HG03342 (cell line): ENCODE data around the gene NFATC4.
"Not testable (repeated sequence)": the region's sequence is repeated elsewhere in the genome, so short reads cannot be mapped to it uniquely, and the experiment has no call there.

Experiments
- ATAC-seq: cut with Tn5 transposase; IDR thresholded peaks from one replicate; pipeline ENCODE4 v1.9.1; 2021; ENCODE audit warnings: mild to moderate bottlenecking, moderate library complexity; ENCODE audit not compliant: unreplicated experiment

NFATC4 gene

DNA sequence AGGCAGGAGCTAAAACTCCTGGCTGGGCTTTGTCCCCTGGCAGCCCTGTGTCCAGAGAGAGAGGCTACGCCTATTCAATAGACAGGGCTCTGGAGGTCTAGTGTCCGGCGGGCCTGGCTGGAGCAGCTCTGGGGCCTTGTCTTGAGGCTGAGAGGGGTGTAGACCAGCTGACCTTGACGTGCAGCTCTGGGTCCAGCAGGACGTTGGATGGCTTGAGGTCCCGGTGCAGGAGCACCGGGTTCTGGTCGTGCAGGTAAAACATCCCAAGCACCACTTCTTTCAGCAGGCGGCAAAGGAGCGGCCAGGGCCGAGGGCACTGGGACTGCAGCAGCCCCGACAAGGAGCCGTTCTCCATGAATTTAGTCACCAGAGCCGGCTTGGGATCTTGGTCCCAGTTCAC, 29.1 kb upstream of the NFATC4 start:
- ATAC-seq = no peak

DNA sequence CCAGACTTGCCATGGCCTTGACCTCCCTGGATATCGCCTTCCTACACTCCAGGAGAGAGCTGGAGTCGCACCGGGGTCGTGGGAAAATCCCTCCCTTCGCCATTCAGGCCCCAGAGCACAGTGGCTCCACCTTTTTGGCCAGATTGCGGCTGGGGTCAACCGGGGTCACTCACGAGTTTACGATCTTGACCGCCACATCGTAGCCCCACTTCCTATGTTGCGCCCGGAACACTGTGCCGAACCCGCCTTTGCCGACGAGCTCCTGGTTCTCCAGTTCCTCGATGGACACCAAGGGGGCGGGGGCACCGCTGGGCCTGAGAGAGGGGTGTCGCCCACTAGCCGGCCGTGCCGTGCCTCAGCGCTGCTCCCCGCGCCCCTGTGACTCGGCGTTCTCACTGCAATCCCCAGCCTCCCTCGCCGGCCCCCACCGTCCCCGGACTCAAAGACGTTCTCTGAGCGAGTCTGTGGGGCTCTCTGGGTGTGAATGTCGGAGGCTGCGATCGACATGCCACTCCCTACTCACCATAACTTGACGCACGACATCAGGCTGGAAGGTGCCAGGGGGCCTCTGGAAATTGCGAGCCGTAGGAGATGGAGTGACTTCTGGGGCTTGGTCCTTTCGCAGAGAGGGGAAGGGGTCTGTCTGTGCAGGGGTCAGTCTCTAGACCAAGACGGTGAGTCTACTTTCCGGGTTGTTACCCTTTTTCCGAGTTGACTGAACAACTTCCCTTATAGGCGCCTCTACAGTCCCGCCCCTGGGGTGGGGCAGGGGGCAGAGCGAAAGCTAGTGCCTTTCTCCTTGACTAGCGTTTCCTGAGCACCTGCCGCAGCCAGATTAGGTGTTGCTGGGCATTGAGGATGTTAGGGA, 28.5 kb upstream of the NFATC4 start, which contains the start of gene RIPK3:
Gene RIPK3 (minus strand): TSS at position 708 of the 868 bp plus-strand sequence. CDS start 165 bp downstream, at position 543.
- peak; percentile 82 for ATAC-seq

- no peak for ATAC-seq
Observed at GRCh38 chr14:24340606-24341005, 27.4 kb upstream of the NFATC4 start.

GRCh38 chr14:24342889-24343288, 25.1 kb upstream of the NFATC4 start:
- no peak for ATAC-seq

DNA sequence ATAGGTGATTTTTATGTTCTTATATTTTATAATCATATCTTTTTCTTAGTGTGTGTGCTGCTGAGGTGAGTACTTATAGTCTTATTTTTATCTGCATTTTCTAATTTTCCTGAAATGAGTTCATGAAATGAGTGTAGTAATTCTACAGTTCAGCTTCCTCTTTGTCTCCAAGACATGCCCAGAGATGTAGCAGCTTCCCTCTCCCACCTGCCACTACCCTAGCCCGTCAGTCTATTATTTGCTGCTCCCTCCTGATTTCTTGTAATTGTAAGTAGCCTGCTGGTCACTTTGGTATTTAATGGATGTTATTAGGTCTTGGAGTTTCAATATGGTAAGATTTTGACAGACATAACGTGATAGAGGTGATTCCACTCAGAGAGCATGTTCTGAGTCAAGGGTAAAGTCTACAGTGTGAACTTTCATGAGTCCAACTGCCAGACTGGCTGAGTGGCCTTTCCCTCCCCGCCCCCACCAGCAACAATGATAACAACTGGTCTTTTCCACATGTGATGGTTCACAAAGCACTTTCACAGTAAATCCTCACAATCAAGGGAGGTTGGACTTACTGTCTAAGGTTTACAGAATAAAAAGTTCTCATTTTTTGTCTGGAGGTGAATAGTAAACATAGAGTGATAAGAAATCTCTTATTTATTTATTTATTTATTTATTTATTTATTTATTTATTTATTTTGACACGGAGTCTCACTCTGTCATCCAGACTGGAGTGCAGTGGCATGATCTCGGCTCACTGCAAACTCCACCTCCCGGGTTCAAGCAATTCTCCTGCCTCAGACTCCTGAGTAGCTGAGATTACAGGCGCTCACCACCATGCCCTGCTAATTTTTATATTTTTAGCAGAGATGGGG, 24.0 kb upstream of the NFATC4 start:
- ATAC-seq = no peak

DNA sequence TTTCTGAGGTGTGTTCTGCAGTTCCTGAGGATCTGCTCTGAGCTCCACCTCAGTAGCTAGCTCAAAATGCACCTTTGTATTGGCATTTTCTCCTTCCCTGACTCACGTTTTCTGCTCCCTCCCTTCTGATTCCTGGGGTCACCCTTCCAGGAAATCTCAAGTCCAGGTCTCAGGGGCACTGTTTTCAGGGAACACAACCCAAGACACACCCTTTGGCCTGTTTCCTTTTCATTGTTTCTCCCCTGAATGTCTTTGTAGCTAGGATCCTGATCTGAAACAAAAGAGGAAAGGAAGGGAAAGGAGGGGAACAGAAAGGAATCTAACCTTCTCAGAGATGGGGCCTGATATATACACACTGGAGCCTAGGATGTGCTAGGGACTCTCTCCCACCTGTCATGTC, 20.9 kb upstream of the NFATC4 start:
- no peak for ATAC-seq

- ATAC-seq = no peak
Observed at GRCh38 chr14:24348186-24348585, 19.8 kb upstream of the NFATC4 start.

DNA sequence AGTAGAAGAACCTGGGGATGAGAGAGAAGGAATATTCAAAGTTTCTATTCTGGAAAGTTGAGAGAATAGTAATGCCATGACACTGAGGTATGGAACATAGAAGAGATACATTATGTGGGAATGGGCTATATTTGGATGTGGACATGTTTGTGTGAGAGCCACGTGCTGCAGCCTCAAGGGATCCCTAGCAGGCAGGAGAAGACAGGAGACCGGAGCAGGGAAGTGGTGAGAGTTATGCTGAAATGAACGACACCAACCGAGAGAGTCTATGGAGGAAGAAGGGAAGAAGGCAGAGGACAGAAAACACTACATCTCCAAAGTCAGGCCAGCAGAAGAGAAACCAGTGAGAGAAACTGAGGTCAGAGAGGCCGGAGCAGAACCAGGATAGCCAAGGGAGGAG, 18.2 kb upstream of the NFATC4 start:
- no peak for ATAC-seq

DNA sequence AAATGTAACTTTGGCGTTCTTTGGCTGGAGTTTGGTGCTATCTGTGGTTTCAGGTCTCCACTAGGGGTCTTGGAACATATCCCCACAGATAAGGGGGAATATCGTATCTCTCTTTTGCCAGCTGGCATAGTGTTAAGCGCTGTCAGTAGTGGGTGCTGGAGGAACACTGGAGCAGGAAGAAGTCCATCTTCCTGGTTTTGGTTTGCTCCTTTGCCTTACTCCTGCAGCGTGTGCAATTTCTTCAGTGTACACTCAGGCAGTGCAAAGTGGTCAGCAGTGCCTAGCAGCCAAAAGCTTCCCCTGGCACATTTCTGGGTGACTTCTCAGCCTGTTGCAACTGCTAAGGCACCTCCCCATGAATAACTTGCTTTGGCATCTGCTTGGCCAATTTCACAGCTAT, 16.5 kb upstream of the NFATC4 start:
- no peak for ATAC-seq

GRCh38 chr14:24353559-24354481, 14.2 kb upstream of the NFATC4 start:
- ATAC-seq = no peak

DNA sequence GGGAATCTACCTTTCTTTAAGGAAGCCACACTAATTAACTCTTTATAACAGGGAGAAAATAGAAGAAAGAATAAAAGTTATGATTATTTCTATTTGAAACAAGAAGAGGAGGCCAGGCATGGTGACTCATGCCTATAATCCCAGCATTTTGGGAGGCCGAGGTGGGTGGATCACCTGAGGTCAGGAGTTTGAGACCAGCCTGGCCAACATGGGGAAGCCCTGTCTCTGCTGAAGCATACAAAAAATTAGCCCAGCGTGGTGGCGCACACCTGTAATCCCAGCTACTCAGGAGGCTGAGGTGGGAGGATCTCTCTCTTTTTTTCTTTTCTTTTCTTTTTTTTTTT, 13.5 kb upstream of the NFATC4 start:
- not testable (repeated sequence) for ATAC-seq

- ATAC-seq = no peak
Observed at GRCh38 chr14:24355009-24355408, 13.0 kb upstream of the NFATC4 start.

DNA sequence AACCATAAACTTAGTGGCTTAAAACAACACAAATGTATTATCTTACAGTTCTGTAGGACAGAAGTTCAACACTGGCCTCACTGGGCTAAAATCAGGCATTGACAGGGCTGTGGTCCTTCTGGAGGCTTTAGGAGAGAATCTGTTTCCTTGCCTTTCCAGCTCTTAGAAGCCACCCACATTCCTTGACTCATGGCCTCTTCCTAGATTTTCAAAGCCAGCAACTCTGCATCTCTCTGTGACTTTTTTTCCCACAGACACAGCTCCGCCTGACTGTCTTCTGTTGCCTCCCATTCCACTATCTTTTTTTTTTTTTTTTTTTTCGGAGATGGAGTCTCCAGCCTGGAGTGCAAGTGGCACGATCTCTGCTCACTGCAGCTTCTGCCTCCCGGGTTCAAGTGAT, 11.8 kb upstream of the NFATC4 start:
- ATAC-seq = no peak

- ATAC-seq = no peak
Observed at GRCh38 chr14:24360281-24360680, 7.7 kb upstream of the NFATC4 start.

DNA sequence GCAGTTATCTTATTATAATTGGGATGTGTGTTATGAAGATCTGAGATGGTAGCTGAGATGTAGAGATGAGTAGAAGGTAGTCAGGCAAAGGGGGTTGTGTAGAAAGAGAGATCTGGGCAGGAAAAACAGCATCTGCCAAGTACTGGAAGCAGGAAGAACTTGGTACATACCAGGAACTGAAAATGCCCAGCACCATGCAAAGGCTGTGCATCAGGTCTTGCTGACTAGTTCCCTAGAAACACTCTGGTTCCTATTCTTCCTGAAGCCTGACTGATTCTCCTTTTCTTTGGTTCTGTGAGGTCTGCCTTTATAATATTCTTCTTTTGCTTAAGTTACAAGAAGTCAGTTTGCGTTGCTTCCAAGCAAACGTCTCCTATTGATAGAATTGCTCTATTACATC, 6.7 kb upstream of the NFATC4 start:
- ATAC-seq = no peak

DNA sequence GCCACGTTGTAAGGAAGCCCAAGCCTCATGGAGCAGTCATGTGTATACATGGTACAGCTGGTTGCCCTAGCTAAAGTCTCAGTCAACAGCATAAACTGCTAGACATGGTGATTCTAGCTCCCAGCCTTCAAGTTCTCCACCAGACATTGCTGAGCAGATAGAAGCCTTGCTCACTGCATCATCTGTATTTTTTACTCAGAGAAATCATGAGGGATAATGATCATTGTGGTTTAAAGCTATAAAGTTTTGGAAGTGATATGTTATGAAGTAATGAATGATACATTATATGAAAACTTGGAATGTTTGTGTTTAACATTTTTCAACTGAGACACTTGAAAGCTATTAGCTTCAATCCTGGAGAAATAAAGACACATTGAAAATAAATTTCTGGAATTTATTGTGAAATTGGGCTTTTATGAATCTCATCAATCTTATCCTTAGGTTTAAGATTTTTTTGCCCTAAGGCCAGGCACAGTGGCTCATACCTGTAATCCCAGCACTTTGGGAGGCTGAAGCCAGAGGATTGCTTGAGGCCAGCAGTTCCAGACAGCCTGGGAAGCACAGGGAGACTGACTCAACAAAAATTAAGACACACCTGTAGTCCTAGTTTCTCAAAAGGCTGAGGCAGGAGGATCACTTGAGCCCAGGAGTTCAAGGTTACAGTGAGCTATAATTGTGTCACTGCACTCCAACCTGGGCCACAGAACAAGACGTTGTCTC, 5.6 kb upstream of the NFATC4 start:
- no peak for ATAC-seq

DNA sequence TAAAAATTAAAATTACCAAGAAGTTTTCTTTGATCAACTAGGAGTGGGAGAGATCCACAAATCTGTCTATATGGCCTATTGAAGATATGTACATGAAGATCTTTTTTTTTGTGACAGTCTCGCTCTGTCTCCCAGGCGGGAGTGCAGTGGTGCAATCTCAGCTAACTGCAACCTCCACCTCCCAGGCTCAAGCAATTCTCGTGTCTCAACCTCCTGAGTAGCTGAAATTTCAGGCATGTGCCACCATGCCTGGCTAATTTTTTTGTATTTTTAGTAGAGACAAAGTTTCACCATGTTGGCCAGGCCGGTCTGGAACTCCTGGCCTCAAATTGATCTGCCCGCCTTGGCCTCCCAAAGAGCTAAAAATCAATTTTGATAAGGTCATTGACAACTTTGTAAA, 4.6 kb upstream of the NFATC4 start:
- no peak for ATAC-seq

DNA sequence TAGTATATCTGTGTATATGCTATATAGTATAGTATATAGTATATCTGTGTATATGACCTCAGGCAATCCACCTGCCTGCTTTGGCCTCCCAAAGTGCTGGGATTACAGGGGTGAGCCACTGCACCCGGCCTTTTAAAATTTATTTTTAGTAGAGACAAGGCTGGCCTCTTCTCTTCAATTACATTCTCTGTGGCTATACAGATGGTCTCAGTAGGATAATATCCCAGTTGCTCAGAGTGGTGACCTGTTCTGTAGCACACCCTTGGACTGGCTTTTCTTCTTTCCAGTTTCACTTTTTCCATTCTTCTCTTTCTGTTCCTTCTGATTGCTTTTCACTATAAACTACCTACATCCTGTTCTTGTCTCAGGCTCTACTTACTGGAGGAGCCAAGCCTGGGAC, 3.1 kb upstream of the NFATC4 start:
- no peak for ATAC-seq

DNA sequence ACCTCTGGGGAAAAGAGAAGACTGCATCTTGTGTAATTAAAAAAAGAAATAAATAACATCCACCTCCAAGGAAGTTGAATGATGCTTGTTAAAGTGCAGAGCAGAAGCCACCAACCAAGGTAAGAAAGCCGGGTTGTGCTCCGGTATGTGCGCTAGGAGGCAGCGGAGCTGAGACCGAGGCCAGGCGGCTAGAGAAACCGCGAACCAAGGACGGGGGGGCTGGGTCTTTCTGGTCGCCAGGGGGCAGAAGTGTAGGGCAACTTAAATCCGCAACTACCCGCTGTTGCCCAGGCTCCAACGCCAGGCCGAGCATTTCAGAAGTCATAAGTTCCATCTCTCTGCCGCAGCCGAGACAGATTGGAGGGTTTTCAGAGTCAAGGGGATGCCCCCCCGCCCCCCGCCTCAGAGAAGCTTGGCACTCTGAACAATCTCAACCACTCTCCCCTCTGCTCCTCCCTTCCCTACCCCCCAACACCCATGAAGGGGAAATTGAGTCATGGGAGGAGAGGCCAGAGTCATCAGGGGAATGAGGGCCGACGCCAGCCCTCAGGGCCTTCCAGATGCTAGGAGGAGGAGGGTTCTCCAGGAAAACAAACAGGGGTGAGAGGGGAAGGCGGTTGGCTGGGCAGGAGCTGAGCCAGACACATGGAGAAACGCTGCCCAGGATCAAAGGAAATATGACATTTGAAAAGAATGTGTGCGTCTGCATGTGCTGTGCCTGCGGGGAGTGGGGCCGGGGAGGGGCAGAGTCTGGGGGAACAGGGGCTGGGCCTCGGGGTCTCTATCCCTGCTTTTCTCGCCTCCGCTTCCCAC, 2.2 kb upstream of the NFATC4 start:
- ATAC-seq = no peak

GRCh38 chr14:24366413-24366720, 1.6 kb upstream of the NFATC4 start:
- no peak for ATAC-seq
